Measurements from ENCODE around the gene IFFO2. TPM values are rescaled to one million over a fixed set of nuclear protein-coding genes. Genes with fewer than 3 reads are reported as not detected.
A peak's percentile ranks its signal among the peaks of the same experiment; 100 is the strongest.

IFFO2 gene
- total RNA-seq, 3 donors from 2014 or later (not counting 1 experiment from before 2014, with no cell fraction given), result 52.4 to 105 (median 66.5) TPM

GRCh38 chr1:18927082-18927653 lies 29.3 kb downstream of the IFFO2 start:
- DNase-seq (peak in 1 of 2 donors; percentile 65), ATAC-seq (peak in 2 of 3 donors; percentile 6 to 36)
- Histone ChIP-seq H3K27ac (ENCODE audit: low read length) (peak overlapping the region; percentile 95), H3K36me3 (ENCODE audit: control insufficient read depth, insufficient read depth, low read length) (no peaks in the 10 kb centered on the region), H3K4me3 (ENCODE audit: low read length) (peak overlapping the region; percentile 45), H3K27me3 (ENCODE audit: control insufficient read depth, insufficient read depth, low read length) (no peaks in the 10 kb centered on the region), H3K9me3 (ENCODE audit: control insufficient read depth, insufficient read depth, low read length) (no peaks in the 10 kb centered on the region), H3K4me1 (ENCODE audit: control insufficient read depth, insufficient read depth, low read length) (peaks cover 100% of the 10 kb centered on the region)
- Mint-ChIP-seq H3K27me3 (ENCODE audit: low read depth in 2 of 2) (no peaks in the 10 kb centered on the region), H3K27ac (peak overlapping the region; percentile 93 to 95), H3K36me3 (no peaks in the 10 kb centered on the region), H3K4me3 (peak overlapping the region; percentile 93), H3K4me1 (peaks cover 74 to 87% of the 10 kb centered on the region in 2 donors), H3K9me3 (peaks cover 0 to 2% of the 10 kb centered on the region in 2 donors)
- no peak for TF ChIP-seq CTCF (IDR thresholded peaks at IDR 0.05)
- 6% methylated on average over 16 of the region's 16 CpGs for WGBS (ENCODE audit: insufficient coverage)
- intact Hi-C loops (cut with micrococcal nuclease), result no loop called here

- Histone ChIP-seq H3K27me3 (ENCODE audit: control insufficient read depth, insufficient read depth, low read length) (no peaks in the 10 kb centered on the region), H3K4me1 (ENCODE audit: control insufficient read depth, insufficient read depth, low read length) (peaks cover 97% of the 10 kb centered on the region), H3K4me3 (ENCODE audit: low read length) (peak overlapping the region; percentile 45), H3K36me3 (ENCODE audit: control insufficient read depth, insufficient read depth, low read length) (no peaks in the 10 kb centered on the region), H3K27ac (ENCODE audit: low read length) (peak overlapping the region; percentile 95), H3K9me3 (ENCODE audit: control insufficient read depth, insufficient read depth, low read length) (no peaks in the 10 kb centered on the region)
- 3% methylated on average over 12 of the region's 13 CpGs for WGBS (ENCODE audit: insufficient coverage)
- H3K4me1 Mint-ChIP-seq, result peaks cover 67 to 82% of the 10 kb centered on the region in 2 donors
- peak; percentile 76 to 91 for DNase-seq
- H3K9me3 Mint-ChIP-seq, result peaks cover 0 to 2% of the 10 kb centered on the region in 2 donors
- no peaks in the 10 kb centered on the region for H3K36me3 Mint-ChIP-seq
- intact Hi-C loops (cut with micrococcal nuclease), result loop anchor here (1.0 kb wide), 1 partner anchor 26 kb away; no protein-coding TSS in a partner anchor
- no peak for TF ChIP-seq CTCF (IDR thresholded peaks at IDR 0.05)
- H3K4me3 Mint-ChIP-seq, result peak overlapping the region; percentile 93
- H3K27me3 Mint-ChIP-seq (ENCODE audit: low read depth in 2 of 2), result no peaks in the 10 kb centered on the region
- H3K27ac Mint-ChIP-seq, result peak overlapping the region; percentile 93 to 95
- ATAC-seq, result peak; percentile 84 to 89 (median 85)
Observed at GRCh38 chr1:18926315-18927081, 30.0 kb downstream of the IFFO2 start.

GRCh38 chr1:18925279-18925678 lies 31.2 kb downstream of the IFFO2 start:
- no peak overlapping the region for H3K27ac ChIP-seq (ENCODE audit: low read length)
- no peak overlapping the region for H3K4me3 ChIP-seq (ENCODE audit: low read length)
- ATAC-seq, result no peak
- peak overlapping the region; percentile 83 to 95 for H3K27ac Mint-ChIP-seq
- H3K9me3 ChIP-seq (ENCODE audit: control insufficient read depth, insufficient read depth, low read length), result no peaks in the 10 kb centered on the region
- WGBS (ENCODE audit: insufficient coverage), result 94% methylated on average over 9 of the region's 9 CpGs
- no peaks in the 10 kb centered on the region for H3K27me3 ChIP-seq (ENCODE audit: control insufficient read depth, insufficient read depth, low read length)
- DNase-seq, result no peak
- H3K27me3 Mint-ChIP-seq (ENCODE audit: low read depth in 2 of 2), result no peaks in the 10 kb centered on the region
- H3K9me3 Mint-ChIP-seq, result peaks cover 0 to 2% of the 10 kb centered on the region in 2 donors
- no peak for TF ChIP-seq CTCF (IDR thresholded peaks at IDR 0.05)
- peaks cover 85% of the 10 kb centered on the region for H3K4me1 ChIP-seq (ENCODE audit: control insufficient read depth, insufficient read depth, low read length)
- peak overlapping the region; percentile 70 for H3K4me3 Mint-ChIP-seq
- no peaks in the 10 kb centered on the region for H3K36me3 Mint-ChIP-seq
- peaks cover 63 to 70% of the 10 kb centered on the region in 2 donors for H3K4me1 Mint-ChIP-seq
- H3K36me3 ChIP-seq (ENCODE audit: control insufficient read depth, insufficient read depth, low read length), result peaks cover 4% of the 10 kb centered on the region
- intact Hi-C loops (cut with micrococcal nuclease), result no loop called here

Data from natural killer cell (primary cell).